ENCODE data around the gene CDIPT. TPM values are rescaled to one million over a fixed set of nuclear protein-coding genes. Genes with fewer than 3 reads are reported as not detected.

The CDIPT gene
- total RNA-seq, 1 donor from 2014 or later = 28.7 TPM

DNA sequence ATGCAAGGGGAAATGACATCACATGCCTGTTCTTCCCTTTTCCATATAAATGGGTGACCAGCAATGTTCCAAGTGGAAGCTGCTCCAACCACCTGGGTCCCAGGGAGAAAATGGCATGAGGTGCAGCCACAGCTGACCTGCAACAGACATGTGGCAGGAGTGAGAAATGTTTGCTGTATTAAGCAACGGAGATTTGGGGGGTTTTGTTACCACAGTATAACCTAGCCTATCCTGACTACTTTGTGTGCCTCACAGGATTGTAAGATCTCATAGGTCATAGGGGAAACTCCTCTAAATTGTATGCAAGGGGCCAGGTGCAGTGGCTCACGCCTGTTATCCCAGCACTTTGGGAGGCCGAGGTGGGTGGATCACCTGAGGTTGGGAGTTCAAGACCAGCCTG is 12.0 kb downstream of the CDIPT start:
- intact Hi-C loops (cut with micrococcal nuclease) = no loop called here
- no peak for ATAC-seq (ENCODE audit: low read depth)
- no peaks in the 10 kb centered on the region for H3K9me3 Mint-ChIP-seq

DNA sequence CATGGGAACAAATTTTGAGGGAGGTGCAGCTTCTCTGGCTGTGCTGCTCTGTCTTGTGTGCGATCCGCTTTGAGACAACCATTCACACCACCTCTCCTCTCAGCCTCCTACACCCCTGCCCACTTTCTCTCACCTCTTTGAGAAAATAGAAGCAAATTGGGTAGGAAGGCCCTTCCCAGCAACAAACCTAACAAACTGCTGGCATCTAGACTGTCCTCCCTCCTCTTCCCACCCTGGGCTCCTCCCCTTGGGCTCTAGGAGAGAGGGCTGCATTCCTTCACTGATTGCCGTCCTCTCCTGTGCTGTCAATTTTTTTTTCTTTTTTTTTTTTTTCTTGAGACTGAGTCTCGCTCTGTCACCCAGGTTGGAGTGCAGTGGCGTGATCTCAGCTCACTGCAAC is 13.5 kb downstream of the CDIPT start:
- ChIA-PET POLR2A (interaction anchor here (0.6 to 3.0 kb wide), 3 partner anchors 29 to 92 kb away, joined by 4 to 12 read pairs (median 6); partner anchors contain the start of genes KIF22 and MVP), CTCF (interaction anchor here (0.6 to 3.3 kb wide), 5 partner anchors 11 to 158 kb away, joined by 3 to 43 read pairs (median 5); partner anchors contain the start of gene MVP)
- Mint-ChIP-seq H3K27me3 (no peaks in the 10 kb centered on the region), H3K4me3 (no peak overlapping the region), H3K9me3 (no peaks in the 10 kb centered on the region), H3K27ac (no peak overlapping the region), H3K36me3 (ENCODE audit: low read depth) (peaks cover 32% of the 10 kb centered on the region), H3K4me1 (no peaks in the 10 kb centered on the region)
- DNase-seq = no peak
- ATAC-seq (ENCODE audit: low read depth) = no peak
- TF ChIP-seq, protein P1, sequence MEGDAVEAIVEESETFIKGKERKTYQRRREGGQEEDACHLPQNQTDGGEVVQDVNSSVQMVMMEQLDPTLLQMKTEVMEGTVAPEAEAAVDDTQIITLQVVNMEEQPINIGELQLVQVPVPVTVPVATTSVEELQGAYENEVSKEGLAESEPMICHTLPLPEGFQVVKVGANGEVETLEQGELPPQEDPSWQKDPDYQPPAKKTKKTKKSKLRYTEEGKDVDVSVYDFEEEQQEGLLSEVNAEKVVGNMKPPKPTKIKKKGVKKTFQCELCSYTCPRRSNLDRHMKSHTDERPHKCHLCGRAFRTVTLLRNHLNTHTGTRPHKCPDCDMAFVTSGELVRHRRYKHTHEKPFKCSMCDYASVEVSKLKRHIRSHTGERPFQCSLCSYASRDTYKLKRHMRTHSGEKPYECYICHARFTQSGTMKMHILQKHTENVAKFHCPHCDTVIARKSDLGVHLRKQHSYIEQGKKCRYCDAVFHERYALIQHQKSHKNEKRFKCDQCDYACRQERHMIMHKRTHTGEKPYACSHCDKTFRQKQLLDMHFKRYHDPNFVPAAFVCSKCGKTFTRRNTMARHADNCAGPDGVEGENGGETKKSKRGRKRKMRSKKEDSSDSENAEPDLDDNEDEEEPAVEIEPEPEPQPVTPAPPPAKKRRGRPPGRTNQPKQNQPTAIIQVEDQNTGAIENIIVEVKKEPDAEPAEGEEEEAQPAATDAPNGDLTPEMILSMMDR (IDR thresholded peaks at IDR 0.05) = no peak
- intact Hi-C loops (cut with micrococcal nuclease) = no loop called here

More for the DNA sequence above, 12.0 kb downstream of the CDIPT start:
- Mint-ChIP-seq H3K36me3 (ENCODE audit: low read depth) (peaks cover 18% of the 10 kb centered on the region), H3K4me3 (no peak overlapping the region), H3K4me1 (no peaks in the 10 kb centered on the region), H3K27me3 (no peaks in the 10 kb centered on the region), H3K27ac (no peak overlapping the region)
- ChIA-PET POLR2A (interaction anchor here (0.6 to 0.7 kb wide), 6 partner anchors 30 to 324 kb away, joined by 3 to 6 read pairs (median 5); no protein-coding TSS in a partner anchor), CTCF (no interaction called here)
- TF ChIP-seq, protein P1 (IDR thresholded peaks at IDR 0.05) = no peak
- DNase-seq = no peak

DNA sequence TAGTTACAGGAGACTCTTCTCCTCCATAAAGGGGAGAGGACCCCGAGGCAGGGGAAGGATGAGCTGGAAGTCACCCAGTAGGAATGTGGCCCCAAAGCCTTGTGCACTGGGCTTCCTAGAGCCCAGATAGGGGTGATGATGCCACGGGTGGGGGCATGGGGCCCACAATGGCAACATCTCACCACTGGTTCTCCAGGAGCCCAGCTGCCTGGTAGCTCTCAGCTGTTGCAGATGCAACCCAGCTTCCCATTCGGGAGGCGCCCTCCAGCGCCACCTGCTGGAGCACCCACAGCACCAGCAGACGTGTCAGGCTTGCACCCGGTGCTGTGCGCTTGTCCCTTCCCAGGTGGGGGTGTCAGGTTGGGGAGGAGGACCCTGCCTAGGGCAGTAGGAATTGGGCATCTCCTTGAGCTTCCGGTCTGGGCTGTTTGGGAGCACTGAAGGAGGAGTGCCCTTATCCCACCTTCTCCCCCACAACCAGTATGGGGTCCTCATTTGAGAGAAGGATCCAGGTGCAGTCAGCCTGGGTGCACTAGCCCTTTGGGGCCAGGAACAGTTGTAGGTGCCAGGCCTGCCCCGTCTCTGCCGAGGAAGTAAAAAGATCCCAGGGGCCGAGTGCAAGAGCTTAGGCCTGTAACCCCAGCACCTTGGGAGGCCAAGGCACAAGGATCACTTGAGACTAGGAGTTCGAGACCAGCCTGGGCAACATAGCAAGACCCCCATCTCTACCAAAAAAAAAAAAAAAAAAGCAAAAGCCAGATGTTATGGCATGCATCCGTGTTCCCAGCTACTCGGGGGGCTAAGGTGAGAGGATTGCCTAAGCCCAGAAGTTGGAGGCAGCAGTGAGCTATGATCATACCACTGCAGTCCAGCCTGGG is 14.4 kb downstream of the CDIPT start:
- H3K27ac Mint-ChIP-seq = no peak overlapping the region
- H3K4me1 Mint-ChIP-seq = no peaks in the 10 kb centered on the region
- no peak overlapping the region for H3K4me3 Mint-ChIP-seq
- ATAC-seq (ENCODE audit: low read depth) (peak; percentile 82), DNase-seq (peak; percentile 60)
- CTCF ChIA-PET = interaction anchor here (0.6 to 3.3 kb wide), 25 partner anchors 8 to 250 kb away, joined by 3 to 43 read pairs (median 4); partner anchors contain the start of genes CDIPT, MVP and PAGR1
- H3K36me3 Mint-ChIP-seq (ENCODE audit: low read depth) = peaks cover 39% of the 10 kb centered on the region
- POLR2A ChIA-PET = interaction anchor here (0.6 to 3.0 kb wide), 8 partner anchors 28 to 148 kb away, joined by 3 to 14 read pairs (median 6); partner anchors contain the start of genes KIF22, MAZ, MVP and PAGR1
- H3K9me3 Mint-ChIP-seq = no peaks in the 10 kb centered on the region
- TF ChIP-seq, protein P1 (IDR thresholded peaks at IDR 0.05) = peak; percentile 52
- no peaks in the 10 kb centered on the region for H3K27me3 Mint-ChIP-seq
- intact Hi-C loops (cut with micrococcal nuclease) = loop anchor here (1.0 kb wide), 5 partner anchors 27 to 156 kb away; partner anchors contain the start of gene KIF22

DNA sequence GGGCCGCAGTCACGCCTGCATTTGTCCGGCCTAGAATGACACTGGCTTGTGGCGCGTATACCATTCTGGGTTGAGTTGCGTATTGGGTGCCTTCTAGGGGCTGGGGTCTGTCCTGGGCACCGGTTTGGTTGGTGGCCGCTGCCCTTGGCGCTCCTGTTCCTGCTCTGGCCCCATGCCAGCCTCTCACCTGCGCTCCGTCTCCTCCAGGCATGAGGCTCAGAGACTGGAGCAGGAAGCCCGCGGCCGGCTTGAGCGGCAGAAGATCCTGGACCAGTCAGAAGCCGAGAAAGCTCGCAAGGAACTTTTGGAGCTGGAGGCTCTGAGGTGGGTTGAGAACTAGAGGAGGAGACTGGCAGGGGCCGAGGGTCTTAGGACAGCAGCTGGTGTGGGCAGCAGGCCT is 17.4 kb downstream of the CDIPT start:
- H3K9me3 Mint-ChIP-seq = no peaks in the 10 kb centered on the region
- POLR2A ChIA-PET = no interaction called here

More for the DNA sequence above, 17.4 kb downstream of the CDIPT start:
- intact Hi-C loops (cut with micrococcal nuclease) = no loop called here
- Mint-ChIP-seq H3K4me3 (no peak overlapping the region), H3K36me3 (ENCODE audit: low read depth) (peaks cover 57% of the 10 kb centered on the region), H3K27ac (no peak overlapping the region), H3K4me1 (no peaks in the 10 kb centered on the region), H3K27me3 (no peaks in the 10 kb centered on the region)
- no peak for ATAC-seq (ENCODE audit: low read depth)
- no peak for DNase-seq
- CTCF ChIA-PET = interaction anchor here (0.6 to 1.1 kb wide), 2 partner anchors 38 to 178 kb away, joined by 3 read pairs; partner anchors contain the start of gene C16orf92
- TF ChIP-seq, protein P1 (IDR thresholded peaks at IDR 0.05) = no peak
